NCI-H1417 (cell line): ENCODE results near the gene CEP95.

Experiments
- DNase-seq, 3 experiments: peaks; one replicate each; lab custom pipeline; 2025; lab: John Stamatoyannopoulos, UW

The CEP95 gene

GRCh38 chr17:64520359-64520758 is 13.6 kb downstream of the CEP95 start:
- DNase-seq: no peak

DNA sequence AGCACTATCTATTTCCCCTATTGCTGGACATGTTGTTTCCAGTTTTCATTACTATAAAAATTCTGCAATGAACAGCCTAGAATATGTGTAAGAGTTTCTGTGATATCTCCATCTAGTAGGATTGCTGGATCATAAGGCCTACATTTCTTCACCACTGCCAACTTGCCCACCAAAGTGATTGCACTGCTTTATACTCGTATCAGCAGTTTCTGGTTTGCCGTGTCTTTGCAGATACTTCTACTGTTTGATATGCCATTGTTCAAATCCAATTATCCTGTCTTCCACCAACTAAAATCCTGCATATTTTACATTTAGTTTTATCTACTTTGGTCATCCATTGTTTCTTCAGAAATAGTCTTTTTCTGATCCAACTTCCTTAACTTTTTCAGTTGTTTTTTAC is 21.1 kb downstream of the CEP95 start:
- no peak for DNase-seq

DNA sequence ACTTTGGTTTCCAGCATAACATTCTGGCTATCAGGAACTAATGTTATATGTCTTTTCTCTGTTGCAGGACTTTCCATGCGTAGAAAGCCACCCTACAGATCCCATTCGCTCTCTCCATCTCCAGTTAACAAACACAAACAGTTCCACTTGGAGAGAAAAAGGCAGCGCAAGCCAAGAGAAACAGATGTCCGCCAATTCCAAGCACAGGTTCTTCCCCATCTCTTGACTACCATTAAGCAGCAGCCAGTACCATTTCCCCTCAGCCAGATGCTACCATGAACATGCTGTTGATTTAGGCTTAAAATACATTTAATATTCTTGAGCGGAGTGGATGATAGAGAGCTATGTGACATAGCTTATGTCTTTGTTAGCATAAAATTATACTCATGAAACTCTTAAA is 22.4 kb downstream of the CEP95 start:
- DNase-seq: no peak

DNA sequence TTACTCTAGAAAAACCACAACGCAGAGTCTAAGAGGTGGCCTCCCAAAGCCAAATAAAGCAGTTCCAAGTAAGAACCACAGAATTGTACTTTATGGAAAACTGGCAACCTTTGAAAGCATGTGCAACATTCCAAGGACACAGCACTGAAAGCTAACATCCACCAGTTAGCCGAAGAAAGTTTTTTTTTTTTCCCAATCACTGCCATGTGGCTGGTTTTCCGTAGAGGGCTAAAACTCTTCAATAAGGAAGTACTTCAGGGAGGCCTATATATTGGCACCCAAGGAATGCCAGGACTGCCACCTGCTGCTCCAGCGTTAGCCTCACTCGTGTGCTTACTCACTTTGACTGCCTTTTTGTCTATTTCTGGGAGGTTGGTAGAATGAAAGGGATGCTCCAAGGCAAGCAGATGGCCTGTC is 25.2 kb downstream of the CEP95 start:
- no peak for DNase-seq

DNA sequence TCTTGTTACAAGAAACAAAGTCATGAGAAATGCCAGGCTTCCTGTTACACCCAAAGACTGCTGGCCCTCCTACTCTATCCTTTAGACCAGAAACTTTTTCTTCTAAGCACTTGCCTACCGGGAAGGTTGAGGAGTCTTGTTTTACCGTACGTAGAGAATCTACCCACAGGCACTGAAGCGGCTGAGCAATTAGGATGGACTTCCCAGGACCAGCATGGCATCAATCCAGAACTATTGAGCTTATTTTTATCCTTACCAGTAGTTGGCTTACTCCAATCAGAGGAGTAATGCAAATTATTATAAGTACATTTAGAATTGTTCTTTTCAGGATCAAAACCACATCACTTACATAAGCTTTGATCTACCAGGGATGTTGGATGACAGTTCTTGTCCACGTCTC is 25.6 kb downstream of the CEP95 start:
- no peak for DNase-seq

DNA sequence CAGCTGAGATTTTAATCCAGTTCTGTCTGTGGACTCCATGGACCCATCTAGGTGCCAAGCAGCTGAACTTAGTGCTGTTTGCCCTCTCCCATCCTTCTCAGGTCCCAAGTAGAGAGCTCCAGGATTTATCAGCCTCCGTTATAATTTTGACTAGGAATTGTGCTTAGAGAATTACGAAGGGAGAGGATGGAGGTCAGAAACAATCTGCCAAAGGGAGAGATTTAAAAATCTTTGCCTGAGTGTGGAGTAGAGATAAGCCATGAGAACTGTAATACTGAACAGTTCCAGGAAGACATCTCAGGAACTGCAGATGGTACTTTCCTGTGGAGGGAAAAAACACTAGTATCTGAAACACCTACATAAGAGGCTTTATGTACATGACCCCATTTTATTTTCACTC is 27.0 kb downstream of the CEP95 start:
- no peak for DNase-seq

DNA sequence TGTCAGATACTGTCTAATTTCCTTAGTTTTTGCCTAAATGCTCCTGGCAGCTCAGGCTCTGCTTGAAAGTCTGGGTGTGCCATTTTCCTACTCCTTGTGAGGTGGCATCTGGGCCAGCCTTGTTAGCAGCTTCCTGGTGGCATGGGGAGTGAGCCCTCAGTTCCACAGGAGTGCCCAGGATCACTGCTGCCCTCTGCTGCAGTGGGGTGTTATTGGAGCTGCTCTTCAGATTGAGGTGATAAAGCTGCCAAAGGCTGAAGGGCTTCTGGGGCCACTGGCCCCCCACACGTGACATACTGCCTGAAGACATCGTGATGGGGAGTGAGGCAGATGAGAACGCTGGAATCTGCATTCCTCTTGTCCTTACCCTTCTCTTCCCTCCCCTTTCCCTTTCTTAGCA is 27.4 kb downstream of the CEP95 start:
- no peak for DNase-seq

GRCh38 chr17:64535357-64535756 is 28.6 kb downstream of the CEP95 start:
- DNase-seq: no peak

GRCh38 chr17:64536913-64537312 is 30.1 kb downstream of the CEP95 start:
- DNase-seq: no peak

GRCh38 chr17:64537488-64537887 is 30.7 kb downstream of the CEP95 start:
- DNase-seq: no peak

GRCh38 chr17:64538508-64539130 is 31.8 kb downstream of the CEP95 start:
- DNase-seq: no peak

GRCh38 chr17:64540118-64540776 is 33.5 kb downstream of the CEP95 start:
- no peak for DNase-seq

DNA sequence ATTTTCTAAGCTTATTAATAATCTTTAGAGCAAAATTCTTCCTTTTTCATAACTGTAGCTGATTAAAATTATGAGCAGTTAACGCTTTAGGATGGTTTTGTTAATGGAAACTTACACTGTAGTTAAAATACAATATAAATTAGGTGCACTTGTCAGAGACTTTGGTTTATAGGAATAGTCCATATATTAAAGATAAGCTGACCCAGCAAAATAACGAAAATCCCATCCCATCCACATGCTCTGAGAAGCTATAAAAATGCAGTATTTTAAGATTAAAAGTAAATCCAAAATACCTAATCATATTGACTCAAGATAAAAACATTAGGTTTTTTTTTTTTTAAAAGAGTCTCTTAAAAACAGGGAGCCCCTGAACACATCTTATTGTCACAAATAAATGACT is 38.0 kb downstream of the CEP95 start:
- no peak for DNase-seq

- DNase-seq: no peak
These were observed 39.9 kb downstream of the CEP95 start for GRCh38 chr17:64546716-64547115.

DNA sequence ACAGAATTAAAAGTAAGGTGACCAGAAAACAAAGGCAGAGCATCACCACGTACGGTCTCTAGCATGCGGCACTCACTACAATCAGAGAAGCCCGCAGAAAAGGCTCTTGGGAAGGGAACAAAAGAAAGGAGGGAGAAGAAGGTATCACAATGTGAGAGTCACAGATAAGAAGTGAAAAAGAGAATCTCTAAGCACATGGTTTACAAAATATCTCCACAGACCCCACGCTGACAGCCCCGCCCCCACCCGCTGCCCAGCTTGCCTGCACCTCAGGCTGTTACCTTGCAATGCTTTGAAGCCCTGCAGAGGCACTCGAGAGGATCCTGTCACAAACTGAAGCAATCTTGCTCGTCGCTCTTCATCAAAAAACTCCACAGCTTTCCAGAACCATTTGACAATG is 40.5 kb downstream of the CEP95 start:
- no peak for DNase-seq

DNA sequence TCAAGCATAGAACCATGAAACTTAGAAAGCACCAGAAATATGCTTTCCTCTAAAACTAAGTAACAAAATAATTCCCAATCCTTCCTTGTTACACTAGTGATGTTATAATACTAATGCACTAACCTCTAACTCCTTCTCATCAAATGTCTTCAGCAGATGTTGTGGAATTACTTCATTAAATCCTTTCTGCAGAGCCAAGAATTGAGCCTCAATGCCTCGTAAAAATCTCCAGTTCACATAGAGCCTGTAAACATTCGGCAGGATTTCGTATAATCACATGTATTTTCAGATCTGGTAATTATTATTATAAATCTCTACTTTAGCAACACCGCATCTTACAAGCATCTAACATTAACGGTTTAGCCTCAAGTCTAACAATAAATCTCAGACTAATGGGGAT is 44.7 kb downstream of the CEP95 start:
- no peak for DNase-seq

DNA sequence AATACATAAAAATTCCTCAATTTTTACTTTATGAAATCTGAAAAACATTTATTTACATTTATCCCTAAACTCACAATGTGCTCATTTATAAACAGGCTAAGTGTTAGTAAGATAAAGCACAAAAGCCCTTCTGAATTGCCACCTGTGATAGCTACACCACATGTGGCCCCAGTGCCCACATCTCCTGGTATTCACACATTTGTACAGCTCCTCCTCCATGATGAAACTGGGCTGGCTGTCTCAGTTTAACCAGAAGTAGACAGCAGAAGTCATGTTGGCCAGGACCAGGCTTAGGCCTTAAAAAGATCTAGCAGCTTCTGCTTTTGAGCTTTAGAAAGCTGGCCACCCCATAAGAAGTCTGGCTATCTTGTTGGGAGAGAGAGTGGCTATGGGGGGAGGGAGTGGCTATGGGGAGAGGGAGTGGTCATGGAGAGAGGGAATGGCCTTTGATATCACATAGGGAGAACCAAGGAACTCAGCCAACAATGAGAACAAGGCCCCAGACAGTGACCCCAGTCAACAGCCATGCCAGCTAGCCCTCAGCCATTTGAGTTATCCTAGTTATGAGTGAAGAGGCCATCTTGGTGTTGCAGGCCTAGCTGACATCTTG is 47.4 kb downstream of the CEP95 start:
- no peak for DNase-seq

GRCh38 chr17:64555281-64555680 is 48.5 kb downstream of the CEP95 start:
- no peak for DNase-seq

- no peak for DNase-seq
These were observed 57.3 kb downstream of the CEP95 start for GRCh38 chr17:64564098-64564497.

GRCh38 chr17:64565563-64565962 is 58.8 kb downstream of the CEP95 start:
- DNase-seq: no peak

GRCh38 chr17:64571746-64572145 is 65.0 kb downstream of the CEP95 start:
- DNase-seq: no peak

GRCh38 chr17:64572682-64573154 is 65.9 kb downstream of the CEP95 start:
- DNase-seq: no peak

- no peak for DNase-seq
These were observed 66.4 kb downstream of the CEP95 start for GRCh38 chr17:64573214-64573613.

DNA sequence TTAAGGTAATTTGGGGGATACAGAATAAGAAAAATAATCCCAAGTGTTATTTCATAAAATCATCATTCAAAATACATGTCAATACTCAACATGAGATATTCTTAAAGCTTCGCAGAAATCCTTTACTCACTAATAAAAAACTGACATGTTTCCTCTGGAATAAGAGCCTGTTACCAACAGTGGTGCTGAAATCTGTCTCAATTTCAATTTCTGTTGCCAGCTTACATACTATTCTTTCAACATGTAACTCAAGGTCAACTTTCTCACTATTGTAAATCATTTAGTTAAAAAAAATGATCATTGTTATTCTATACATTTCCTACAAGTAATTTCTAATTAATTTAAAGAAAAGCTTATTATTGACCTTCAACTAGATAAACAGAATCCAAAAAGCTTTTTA is 67.9 kb downstream of the CEP95 start:
- DNase-seq: no peak
